Activated naive CD8-positive, alpha-beta T cell treated with anti-CD3 and anti-CD28 coated beads, Interleukin-2, amount 10 ng/mL, durations not matched to agents 7 days and 5 days (primary cell): ENCODE results near the gene EIF4B. TPM values are rescaled to one million over a fixed set of nuclear protein-coding genes. Genes with fewer than 3 reads are reported as not detected.
A peak's percentile ranks its signal among the peaks of the same experiment; 100 is the strongest.

Experiments
- ATAC-seq: fragments of 150-1000 bp; cut with Tn5 transposase; one replicate; pipeline ENCODE4 v1.10.0; 2021; ENCODE audit warnings: low read depth, moderate library complexity
- POLR2A ChIA-PET: fragments of 350-600 bp; sonication (Branson Sonifier 250); formaldehyde crosslinking; loops from one replicate; lab custom pipeline; 2021; ENCODE audit warnings: antibody characterized with exemption; lab: Charles Lee
- DNase-seq: peaks from one replicate; pipeline ENCODE4 v3.0.0; 2021
- H3K27ac Mint-ChIP-seq: one replicate; pipeline ENCODE4 v1.8.0; 2022; ENCODE audit warnings: mild to moderate bottlenecking, mixed read lengths
- H3K27me3 Mint-ChIP-seq: one replicate; pipeline ENCODE4 v1.8.0; 2022; ENCODE audit warnings: mild to moderate bottlenecking, moderate library complexity, mixed read lengths
- H3K36me3 Mint-ChIP-seq: one replicate; pipeline ENCODE4 v1.8.0; 2021; ENCODE audit warnings: mild to moderate bottlenecking, mixed read lengths
- H3K4me1 Mint-ChIP-seq: one replicate; pipeline ENCODE4 v1.8.0; 2021; ENCODE audit warnings: mixed read lengths
- H3K4me3 Mint-ChIP-seq: one replicate; pipeline ENCODE4 v1.8.0; 2022; ENCODE audit warnings: mild to moderate bottlenecking, moderate library complexity, mixed read lengths
- H3K9me3 Mint-ChIP-seq: one replicate; pipeline ENCODE4 v1.8.0; 2021; ENCODE audit warnings: mixed read lengths
- total RNA-seq, 2 experiments: library from RNA; stranded (reverse); gene quantifications; one replicate each; pipeline ENCODE4 v1.2.3, GENCODE V29; 2021

Gene EIF4B
- total RNA-seq, 2 experiments from 2014 or later = 439 to 448 TPM

DNA sequence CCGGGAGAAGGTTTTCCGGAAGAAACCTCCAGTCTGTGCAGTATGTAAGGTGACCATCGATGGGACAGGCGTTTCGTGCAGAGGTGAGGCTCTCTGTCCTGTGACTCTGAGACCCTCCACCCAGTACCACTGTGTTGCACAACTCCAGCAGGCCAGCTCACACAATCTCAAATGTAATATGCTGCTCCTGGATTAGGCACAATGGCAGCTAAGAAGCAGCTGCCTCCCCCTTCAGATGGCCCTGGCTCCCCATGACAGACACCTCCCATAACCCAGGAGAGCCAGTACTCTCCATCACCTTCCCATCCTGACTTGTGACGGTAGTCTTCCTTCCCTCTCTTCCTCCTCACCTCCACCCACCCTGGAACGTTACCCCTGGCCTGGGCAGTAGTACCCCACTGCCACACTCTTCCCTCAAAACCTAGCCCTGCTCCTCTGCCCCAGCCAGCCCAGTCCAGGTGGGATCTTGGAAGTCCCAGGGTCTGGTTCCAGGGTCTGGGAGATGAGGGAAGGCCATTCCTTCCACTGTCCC lies 45.7 kb downstream of the EIF4B start:
- peaks cover 4% of the 10 kb centered on the region for H3K27me3 Mint-ChIP-seq
- ATAC-seq (no peak), DNase-seq (no peak)
- H3K9me3 Mint-ChIP-seq = no peaks in the 10 kb centered on the region
- H3K36me3 Mint-ChIP-seq = no peaks in the 10 kb centered on the region
- H3K4me3 Mint-ChIP-seq = no peak overlapping the region
- POLR2A ChIA-PET = interaction anchor here (1.2 kb wide), 1 partner anchor 46 kb away, joined by 3 read pairs; the partner anchor contains the start of gene EIF4B
- H3K27ac Mint-ChIP-seq = no peak overlapping the region
- peaks cover 15% of the 10 kb centered on the region for H3K4me1 Mint-ChIP-seq

DNA sequence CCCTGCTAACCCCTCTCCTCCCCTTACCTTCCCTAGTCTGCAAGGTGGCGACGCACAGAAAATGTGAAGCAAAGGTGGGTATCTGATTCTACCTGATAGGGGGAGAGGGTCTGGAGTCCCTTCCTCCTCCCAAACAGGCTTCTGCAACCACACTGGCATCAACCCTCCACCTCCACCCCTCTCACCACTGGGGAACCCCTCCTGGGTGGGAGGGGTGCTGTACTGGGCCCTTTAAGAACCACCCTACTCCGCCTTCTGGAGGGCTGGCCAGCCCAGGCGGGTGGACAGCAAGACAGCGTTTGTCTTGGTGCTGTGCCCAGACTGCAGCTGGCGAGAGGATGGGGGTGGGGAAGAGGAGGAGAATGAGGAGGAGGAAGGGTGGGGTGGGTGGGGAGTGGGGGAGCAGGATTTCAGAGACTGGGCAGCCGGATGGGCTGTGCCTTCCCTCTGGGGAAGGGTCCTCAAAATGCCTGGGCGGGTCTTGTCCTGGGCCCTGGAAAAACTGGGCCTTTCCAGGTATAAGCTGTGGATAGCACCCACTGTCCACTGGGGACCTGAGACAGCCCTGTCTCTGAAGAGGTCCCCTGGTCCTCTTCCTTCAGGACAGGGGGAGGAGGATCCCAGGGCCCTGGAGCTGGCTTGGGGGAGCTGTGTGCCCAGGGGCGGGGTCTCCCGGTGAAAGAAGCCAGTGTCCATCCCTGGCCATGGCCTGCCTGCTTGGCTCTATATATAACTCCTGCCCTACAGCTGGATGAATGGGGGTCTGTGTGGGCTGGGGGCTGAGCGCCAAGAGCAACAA lies 46.4 kb downstream of the EIF4B start:
- Mint-ChIP-seq H3K9me3 (no peaks in the 10 kb centered on the region), H3K4me1 (peaks cover 15% of the 10 kb centered on the region), H3K36me3 (no peaks in the 10 kb centered on the region), H3K4me3 (no peak overlapping the region), H3K27me3 (peaks cover 4% of the 10 kb centered on the region), H3K27ac (no peak overlapping the region)
- DNase-seq (no peak), ATAC-seq (no peak)
- POLR2A ChIA-PET = interaction anchor here (0.6 to 1.0 kb wide), 2 partner anchors 8 to 27 kb away, joined by 3 read pairs; no protein-coding TSS in a partner anchor

- ATAC-seq (peak; percentile 14), DNase-seq (peak; percentile 57)
- H3K4me3 Mint-ChIP-seq = peak overlapping the region; percentile 91
- peaks cover 4% of the 10 kb centered on the region for H3K27me3 Mint-ChIP-seq
- peak overlapping the region; percentile 88 for H3K27ac Mint-ChIP-seq
- no peaks in the 10 kb centered on the region for H3K9me3 Mint-ChIP-seq
- peaks cover 14% of the 10 kb centered on the region for H3K4me1 Mint-ChIP-seq
- POLR2A ChIA-PET = interaction anchor here (0.6 to 3.5 kb wide), 9 partner anchors 9 to 246 kb away, joined by 3 to 17 read pairs (median 3); partner anchors contain the start of genes EIF4B, MYG1 and SPRYD3
- no peaks in the 10 kb centered on the region for H3K36me3 Mint-ChIP-seq
These were observed 47.2 kb downstream of the EIF4B start for GRCh38 chr12:53053218-53054111.

- ATAC-seq (peak; percentile 88), DNase-seq (peak; percentile 92)
- POLR2A ChIA-PET = interaction anchor here (0.6 to 3.5 kb wide), 8 partner anchors 9 to 245 kb away, joined by 3 to 17 read pairs (median 4); partner anchors contain the start of genes EIF4B, MYG1 and SPRYD3
- Mint-ChIP-seq H3K27me3 (peaks cover 4% of the 10 kb centered on the region), H3K27ac (peak overlapping the region; percentile 88), H3K9me3 (no peaks in the 10 kb centered on the region), H3K4me1 (peaks cover 10% of the 10 kb centered on the region), H3K4me3 (peak overlapping the region; percentile 91), H3K36me3 (no peaks in the 10 kb centered on the region)
These were observed 48.0 kb downstream of the EIF4B start for GRCh38 chr12:53054112-53054878.

DNA sequence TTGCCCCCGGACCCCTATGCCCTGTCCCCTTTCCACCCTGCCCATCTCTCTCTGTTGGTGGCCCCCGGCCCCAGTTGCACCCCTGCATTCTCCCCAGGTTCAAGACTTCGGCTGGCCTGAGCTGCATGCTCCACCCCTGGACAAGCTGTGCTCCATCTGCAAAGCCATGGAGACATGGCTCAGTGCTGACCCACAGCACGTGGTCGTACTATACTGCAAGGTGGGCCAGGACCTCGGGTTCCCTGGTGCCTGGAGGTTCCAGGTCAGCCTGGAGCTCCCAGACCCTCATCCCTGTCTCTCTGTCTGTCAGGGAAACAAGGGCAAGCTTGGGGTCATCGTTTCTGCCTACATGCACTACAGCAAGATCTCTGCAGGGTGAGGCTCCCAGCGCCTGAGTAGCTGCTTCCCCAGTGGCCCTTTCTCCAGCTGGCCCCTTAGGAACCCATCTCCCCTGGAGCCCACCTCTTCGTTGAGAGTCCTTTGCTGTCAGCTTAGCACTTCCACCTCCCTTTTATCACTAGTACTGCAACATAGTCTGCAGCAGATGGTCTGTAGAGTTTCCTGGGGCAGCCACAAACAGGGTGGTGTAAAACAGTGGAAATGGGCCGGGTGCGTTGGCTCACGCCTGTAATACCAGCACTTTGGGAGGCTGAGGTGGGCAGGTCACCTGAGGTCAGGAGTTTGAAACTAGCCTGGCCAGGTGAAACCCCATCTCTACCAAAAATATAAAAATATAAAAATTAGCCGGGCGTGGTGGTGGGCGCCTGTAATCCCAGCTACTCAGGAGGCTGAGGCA lies 49.4 kb downstream of the EIF4B start:
- H3K27ac Mint-ChIP-seq = no peak overlapping the region
- peaks cover 4% of the 10 kb centered on the region for H3K27me3 Mint-ChIP-seq
- ATAC-seq = no peak
- no peak overlapping the region for H3K4me3 Mint-ChIP-seq
- POLR2A ChIA-PET = interaction anchor here (3.5 kb wide), 1 partner anchor 24 kb away, joined by 17 read pairs; the partner anchor contains the start of gene SPRYD3
- peaks cover 8% of the 10 kb centered on the region for H3K4me1 Mint-ChIP-seq
- no peaks in the 10 kb centered on the region for H3K9me3 Mint-ChIP-seq
- DNase-seq = peak; percentile 30
- H3K36me3 Mint-ChIP-seq = no peaks in the 10 kb centered on the region

DNA sequence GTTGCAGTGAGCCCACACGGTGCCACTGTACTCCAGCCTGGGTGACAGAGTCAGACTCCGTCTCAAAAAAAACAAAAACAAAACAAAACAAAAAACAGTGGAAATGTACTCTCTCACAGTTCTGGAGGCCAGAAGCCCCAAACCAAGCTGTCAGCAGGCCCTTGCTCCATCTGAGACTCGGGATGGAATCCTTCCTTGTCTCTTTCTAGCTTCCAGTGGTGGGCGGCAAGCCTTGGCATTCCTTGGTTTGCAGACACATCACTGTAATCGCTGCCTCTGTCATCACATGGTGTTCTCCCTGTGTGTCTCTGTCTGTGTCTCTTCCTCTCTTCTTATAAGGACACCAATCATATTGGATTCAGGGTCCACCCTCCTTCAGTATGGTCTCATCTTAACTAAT lies 50.0 kb downstream of the EIF4B start:
- Mint-ChIP-seq H3K36me3 (no peaks in the 10 kb centered on the region), H3K27me3 (peaks cover 5% of the 10 kb centered on the region), H3K27ac (no peak overlapping the region), H3K9me3 (no peaks in the 10 kb centered on the region), H3K4me3 (no peak overlapping the region), H3K4me1 (peaks cover 8% of the 10 kb centered on the region)
- no peak for DNase-seq
- POLR2A ChIA-PET = interaction anchor here (3.5 kb wide), 1 partner anchor 23 kb away, joined by 17 read pairs; the partner anchor contains the start of gene SPRYD3
- ATAC-seq = no peak

DNA sequence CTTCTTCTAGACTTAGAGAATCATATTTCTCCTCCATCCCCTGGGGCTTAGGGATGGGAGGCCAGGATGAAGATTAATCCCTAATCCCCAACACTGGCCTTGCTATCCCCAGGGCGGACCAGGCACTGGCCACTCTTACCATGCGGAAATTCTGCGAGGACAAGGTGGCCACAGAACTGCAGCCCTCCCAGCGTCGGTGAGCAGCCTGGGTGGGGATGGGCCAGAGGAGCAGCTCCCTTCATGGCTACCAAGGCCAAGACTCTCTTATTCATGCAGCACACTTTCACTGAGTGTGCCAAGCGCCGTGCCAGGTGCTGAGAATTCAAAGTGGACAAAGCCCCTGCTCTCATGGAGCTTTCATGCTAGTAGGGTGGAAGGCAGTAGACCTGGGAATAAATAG lies 50.6 kb downstream of the EIF4B start:
- H3K36me3 Mint-ChIP-seq = no peaks in the 10 kb centered on the region
- H3K27me3 Mint-ChIP-seq = peaks cover 5% of the 10 kb centered on the region
- POLR2A ChIA-PET = interaction anchor here (0.6 to 3.5 kb wide), 2 partner anchors 22 to 235 kb away, joined by 3 to 17 read pairs; partner anchors contain the start of gene SPRYD3
- H3K9me3 Mint-ChIP-seq = no peaks in the 10 kb centered on the region
- no peak overlapping the region for H3K27ac Mint-ChIP-seq
- H3K4me3 Mint-ChIP-seq = no peak overlapping the region
- H3K4me1 Mint-ChIP-seq = peaks cover 8% of the 10 kb centered on the region
- no peak for DNase-seq
- ATAC-seq = no peak

DNA sequence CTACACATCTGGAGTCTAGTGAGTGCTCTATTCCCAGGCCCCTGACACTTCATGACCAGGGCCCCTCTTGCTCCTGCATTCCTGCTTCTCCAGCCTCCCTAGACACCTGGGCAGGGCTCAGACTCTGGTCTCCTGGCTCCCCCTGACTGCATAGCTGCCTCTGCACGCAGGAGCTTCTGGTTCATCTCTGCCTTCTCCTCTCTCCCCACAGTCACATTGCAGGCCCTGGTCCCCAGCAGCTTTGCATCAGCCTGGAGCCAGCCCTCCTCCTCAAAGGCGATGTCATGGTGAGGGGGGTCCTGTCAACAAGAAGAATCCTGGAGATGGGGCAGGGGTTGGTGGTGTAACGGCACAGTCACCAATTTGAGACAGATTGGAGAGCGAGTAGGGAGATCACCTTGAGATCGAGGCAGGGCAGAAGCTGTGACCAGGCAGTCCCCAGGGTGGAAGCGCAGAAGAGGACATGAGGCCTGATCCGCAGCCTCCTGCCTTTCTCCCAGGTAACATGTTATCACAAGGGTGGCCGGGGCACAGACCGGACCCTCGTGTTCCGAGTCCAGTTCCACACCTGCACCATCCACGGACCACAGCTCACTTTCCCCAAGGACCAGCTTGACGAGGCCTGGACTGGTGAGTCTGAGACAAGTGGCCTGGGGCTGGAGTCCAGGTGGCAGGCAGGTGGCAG lies 51.7 kb downstream of the EIF4B start:
- DNase-seq (peak; percentile 23), ATAC-seq (no peak)
- H3K27ac Mint-ChIP-seq = no peak overlapping the region
- no peak overlapping the region for H3K4me3 Mint-ChIP-seq
- POLR2A ChIA-PET = interaction anchor here (0.6 kb wide), 1 partner anchor 107 kb away, joined by 3 read pairs; no protein-coding TSS in a partner anchor
- peaks cover 8% of the 10 kb centered on the region for H3K4me1 Mint-ChIP-seq
- peaks cover 5% of the 10 kb centered on the region for H3K27me3 Mint-ChIP-seq
- H3K9me3 Mint-ChIP-seq = no peaks in the 10 kb centered on the region
- H3K36me3 Mint-ChIP-seq = no peaks in the 10 kb centered on the region

- Mint-ChIP-seq H3K36me3 (peaks cover 1% of the 10 kb centered on the region), H3K27me3 (peaks cover 5% of the 10 kb centered on the region), H3K27ac (no peak overlapping the region), H3K4me3 (no peak overlapping the region), H3K4me1 (peaks cover 4% of the 10 kb centered on the region), H3K9me3 (no peaks in the 10 kb centered on the region)
- DNase-seq = peak; percentile 22
- ATAC-seq = no peak
- POLR2A ChIA-PET = interaction anchor here (0.6 kb wide), 1 partner anchor 106 kb away, joined by 3 read pairs; no protein-coding TSS in a partner anchor
These were observed 52.6 kb downstream of the EIF4B start for GRCh38 chr12:53058674-53059433.

DNA sequence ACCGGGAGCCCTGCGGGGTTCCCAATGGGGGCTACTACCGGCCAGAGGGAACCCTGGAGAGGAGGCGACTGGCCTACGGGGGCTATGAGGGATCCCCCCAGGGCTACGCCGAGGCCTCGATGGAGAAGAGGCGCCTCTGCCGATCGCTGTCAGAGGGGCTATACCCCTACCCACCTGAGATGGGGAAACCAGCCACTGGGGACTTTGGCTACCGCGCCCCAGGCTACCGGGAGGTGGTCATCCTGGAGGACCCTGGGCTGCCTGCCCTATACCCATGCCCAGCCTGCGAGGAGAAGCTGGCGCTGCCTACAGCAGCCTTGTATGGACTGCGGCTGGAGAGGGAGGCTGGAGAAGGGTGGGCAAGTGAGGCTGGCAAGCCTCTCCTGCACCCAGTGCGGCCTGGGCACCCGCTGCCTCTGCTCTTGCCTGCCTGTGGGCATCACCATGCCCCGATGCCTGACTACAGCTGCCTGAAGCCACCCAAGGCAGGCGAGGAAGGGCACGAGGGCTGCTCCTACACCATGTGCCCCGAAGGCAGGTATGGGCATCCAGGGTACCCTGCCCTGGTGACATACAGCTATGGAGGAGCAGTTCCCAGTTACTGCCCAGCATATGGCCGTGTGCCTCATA lies 53.3 kb downstream of the EIF4B start:
- Mint-ChIP-seq H3K9me3 (no peaks in the 10 kb centered on the region), H3K27ac (no peak overlapping the region), H3K36me3 (peaks cover 4% of the 10 kb centered on the region), H3K4me1 (no peaks in the 10 kb centered on the region), H3K27me3 (peaks cover 5% of the 10 kb centered on the region), H3K4me3 (no peak overlapping the region)
- POLR2A ChIA-PET = interaction anchor here (0.9 to 1.4 kb wide), 3 partner anchors 20 to 43 kb away, joined by 3 to 5 read pairs (median 4); partner anchors contain the start of genes SOAT2 and SPRYD3
- ATAC-seq (no peak), DNase-seq (peak; percentile 26)
